B cell (primary cell): ENCODE measurements around the gene MYO19. TPM values are rescaled to one million over a fixed set of nuclear protein-coding genes. Genes with fewer than 3 reads are reported as not detected.

Experiments
- ATAC-seq: fragments of 200-7000 bp; cut with Tn5 transposase; one replicate; pipeline ENCODE4 v1.10.0; 2021; ENCODE audit warnings: low read depth, mild to moderate bottlenecking, moderate number of reproducible peaks, moderate library complexity
- CTCF ChIA-PET: fragments of 350-600 bp; sonication (Branson Sonifier 250); formaldehyde crosslinking; loops from one replicate; lab custom pipeline; 2021; ENCODE audit warnings: antibody characterized with exemption, inconsistent platforms; lab: Charles Lee
- POLR2A ChIA-PET: fragments of 350-600 bp; sonication (Branson Sonifier 250); formaldehyde crosslinking; loops from one replicate; lab custom pipeline; 2021; ENCODE audit warnings: antibody characterized with exemption; lab: Charles Lee
- DNase-seq: peaks from one replicate; pipeline ENCODE4 v3.0.0; 2013
- H2AFZ ChIP-seq: 2 replicates; pipeline ENCODE4 v1.6.1; 2012; ENCODE audit warnings: mild to moderate bottlenecking, low read depth, low read length; ENCODE audit not compliant: insufficient read depth, poor library complexity, severe bottlenecking
- H3K27ac ChIP-seq, 2 donors: 1 replicate in 1 of 2; 2 replicates in 1 of 2; pipeline ENCODE4 v1.5.1; 2012 to 2013; ENCODE audit warnings: low read length in 2 of 2, mild to moderate bottlenecking in 2 of 2, moderate library complexity in 1 of 2
- H3K27me3 ChIP-seq, 4 experiments: fragments of 200-600 bp in 1 of 4; sonication (generic) in 1 of 4; replicated peaks in 1 of 4; 1 replicate in 2 of 4; 2 replicates in 2 of 4; pipeline versions ENCODE4 v1.6.1 to v1.7.0; 2013 to 2016; ENCODE audit warnings: low read length in 3 of 4, mild to moderate bottlenecking in 2 of 4, mixed read lengths in 1 of 4, moderate library complexity in 1 of 4; ENCODE audit not compliant: insufficient read depth in 4 of 4, control insufficient read depth in 3 of 4; ENCODE audit errors: control extremely low read depth in 1 of 4
- H3K36me3 ChIP-seq, 2 experiments: replicated peaks in 1 of 2; 1 replicate in 1 of 2; 2 replicates in 1 of 2; pipeline versions ENCODE4 v1.6.1 to v1.7.1; 2013; ENCODE audit warnings: low read length in 1 of 2; ENCODE audit not compliant: insufficient read depth in 2 of 2, control insufficient read depth in 1 of 2; ENCODE audit errors: control extremely low read depth in 1 of 2, extremely low read depth in 1 of 2
- H3K4me1 ChIP-seq, 2 donors: fragments of 200-600 bp in 1 of 2; sonication (generic) in 1 of 2; 1 replicate in 1 of 2; 2 replicates in 1 of 2; pipeline versions ENCODE4 v1.5.1 to v1.6.1; 2013 to 2017; ENCODE audit warnings: low read length in 2 of 2; ENCODE audit not compliant: control insufficient read depth in 2 of 2, insufficient read depth in 2 of 2
- H3K4me2 ChIP-seq: replicated peaks from 2 replicates; pipeline ENCODE3; 2012; ENCODE audit warnings: mild to moderate bottlenecking, low read depth, low read length; ENCODE audit not compliant: poor library complexity, severe bottlenecking
- H3K4me3 ChIP-seq, 5 experiments: fragments of 200-600 bp in 1 of 5; sonication (generic) in 1 of 5; 1 replicate in 3 of 5; 2 replicates in 2 of 5; pipeline versions ENCODE4 v1.5.1 to v1.7.0; 2011 to 2016; ENCODE audit warnings: low read length in 4 of 5, mild to moderate bottlenecking in 4 of 5, low read depth in 2 of 5, control low read depth in 1 of 5, moderate library complexity in 1 of 5; ENCODE audit not compliant: insufficient read depth in 1 of 5; ENCODE audit errors: control extremely low read depth in 1 of 5, extremely low read depth in 1 of 5
- H3K79me2 ChIP-seq: fragments of 200-600 bp; sonication (generic); one replicate; pipeline ENCODE4 v1.6.0; 2016; ENCODE audit warnings: low read length; ENCODE audit not compliant: control insufficient read depth, insufficient read depth
- H3K9ac ChIP-seq: fragments of 200-600 bp; sonication (generic); 2 replicates; pipeline ENCODE4 v1.6.1; 2017; ENCODE audit warnings: mild to moderate bottlenecking, low read length, moderate library complexity
- H3K9me3 ChIP-seq, 3 donors: one replicate each; pipeline versions ENCODE4 v1.6.1 to v1.7.1; 2013; ENCODE audit warnings: low read length in 2 of 3; ENCODE audit not compliant: control insufficient read depth in 2 of 3, insufficient read depth in 1 of 3; ENCODE audit errors: control extremely low read depth in 1 of 3
- H4K20me1 ChIP-seq: 2 replicates; pipeline ENCODE4 v1.6.0; 2012; ENCODE audit warnings: mild to moderate bottlenecking, low read length; ENCODE audit not compliant: insufficient read depth, control insufficient read depth, poor library complexity, severe bottlenecking
- H3K27ac Mint-ChIP-seq: one replicate; pipeline ENCODE4 v1.8.0; 2021; ENCODE audit warnings: mixed read lengths
- H3K27me3 Mint-ChIP-seq: one replicate; pipeline ENCODE4 v1.8.0; 2021; ENCODE audit warnings: mixed read lengths
- H3K4me1 Mint-ChIP-seq: one replicate; pipeline ENCODE4 v1.8.0; 2021; ENCODE audit warnings: mixed read lengths
- H3K4me3 Mint-ChIP-seq: one replicate; pipeline ENCODE4 v1.8.0; 2021; ENCODE audit warnings: mixed read lengths
- H3K9me3 Mint-ChIP-seq: one replicate; pipeline ENCODE4 v1.8.0; 2022; ENCODE audit warnings: mixed read lengths; ENCODE audit not compliant: insufficient read depth
- EZH2 ChIP-seq: IDR thresholded peaks from 2 replicates; pipeline ENCODE4 v1.6.1; 2012; ENCODE audit warnings: borderline replicate concordance, low read depth, mild to moderate bottlenecking, moderate library complexity, low read length; ENCODE audit not compliant: insufficient read depth, poor library complexity, severe bottlenecking
- WGBS: methylation state at CpG from one replicate; pipeline ENCODE4 v1.1.5; 2013; ENCODE audit warnings: missing lambda C conversion rate; ENCODE audit not compliant: insufficient coverage; 5-methylcytosine and 5-hydroxymethylcytosine counted together
- intact Hi-C: fragments of 100-400 bp; cut with micrococcal nuclease; formaldehyde crosslinking; loops from one replicate; pipeline ENCODE4 v1.10.0; 2022
- polyA plus RNA-seq: library from polyadenylated mRNA; depleted of rRNA; stranded (reverse); fragments of >200 nt; gene quantifications from 2 replicates; pipeline ENCODE4 v1.2.3, GENCODE V29; 2012
- total RNA-seq, 2 donors: library from RNA; stranded (reverse); fragments of 120-200 nt in 1 of 2; gene quantifications; 1 replicate in 1 of 2; 2 replicates in 1 of 2; pipeline versions ENCODE4 v1.2.3 to v1.2.4, GENCODE V29; 2013 to 2022
- TF ChIP-seq, protein P1 (sequence below): fragments of 200-600 bp; IDR thresholded peaks from one replicate; pipeline ENCODE4 v1.8.0; 2022; ENCODE audit warnings: antibody characterized with exemption, mild to moderate bottlenecking

The MYO19 gene
- total and polyA plus RNA-seq, 2 donors (not counting 1 experiment from before 2014, with no cell fraction given) = 65.7 to 88.7 TPM

DNA sequence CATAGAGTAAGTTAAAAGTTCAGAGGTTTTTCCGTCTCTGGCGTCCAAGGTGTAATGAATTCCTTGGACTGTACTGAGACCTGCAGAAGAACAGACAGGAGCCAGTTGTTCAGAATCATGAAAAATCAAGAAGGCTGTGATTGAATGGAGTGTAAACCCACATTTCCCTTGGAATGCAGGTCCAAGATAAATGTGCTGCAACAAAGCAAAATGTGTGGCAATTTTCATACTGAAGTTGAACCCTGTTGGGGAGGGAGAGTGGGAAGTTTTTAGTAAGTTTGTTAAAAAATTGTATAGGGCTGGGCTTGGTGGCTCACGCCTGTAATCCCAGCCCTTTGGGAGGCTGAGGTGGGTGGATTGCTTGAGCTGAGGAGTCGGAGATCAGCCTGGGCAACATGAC lies 31.4 kb upstream of the MYO19 start:
- intact Hi-C loops = no loop called here
- H2AFZ ChIP-seq = no peak overlapping the region
- H3K36me3 ChIP-seq = peaks cover 14 to 54% of the 10 kb centered on the region in 2 experiments
- H3K4me1 Mint-ChIP-seq = peaks cover 6% of the 10 kb centered on the region
- ChIA-PET POLR2A (no interaction called here), CTCF (no interaction called here)
- peaks cover 83% of the 10 kb centered on the region for H3K79me2 ChIP-seq
- 94% methylated on average over 2 of the region's 4 CpGs for WGBS
- no peaks in the 10 kb centered on the region for H3K9me3 Mint-ChIP-seq
- H3K4me2 ChIP-seq = no peak overlapping the region
- no peaks in the 10 kb centered on the region for H3K27me3 ChIP-seq
- no peak for ATAC-seq
- no peak for DNase-seq
- no peaks in the 10 kb centered on the region for H3K9me3 ChIP-seq
- no peak for TF ChIP-seq EZH2
- TF ChIP-seq, protein P1, sequence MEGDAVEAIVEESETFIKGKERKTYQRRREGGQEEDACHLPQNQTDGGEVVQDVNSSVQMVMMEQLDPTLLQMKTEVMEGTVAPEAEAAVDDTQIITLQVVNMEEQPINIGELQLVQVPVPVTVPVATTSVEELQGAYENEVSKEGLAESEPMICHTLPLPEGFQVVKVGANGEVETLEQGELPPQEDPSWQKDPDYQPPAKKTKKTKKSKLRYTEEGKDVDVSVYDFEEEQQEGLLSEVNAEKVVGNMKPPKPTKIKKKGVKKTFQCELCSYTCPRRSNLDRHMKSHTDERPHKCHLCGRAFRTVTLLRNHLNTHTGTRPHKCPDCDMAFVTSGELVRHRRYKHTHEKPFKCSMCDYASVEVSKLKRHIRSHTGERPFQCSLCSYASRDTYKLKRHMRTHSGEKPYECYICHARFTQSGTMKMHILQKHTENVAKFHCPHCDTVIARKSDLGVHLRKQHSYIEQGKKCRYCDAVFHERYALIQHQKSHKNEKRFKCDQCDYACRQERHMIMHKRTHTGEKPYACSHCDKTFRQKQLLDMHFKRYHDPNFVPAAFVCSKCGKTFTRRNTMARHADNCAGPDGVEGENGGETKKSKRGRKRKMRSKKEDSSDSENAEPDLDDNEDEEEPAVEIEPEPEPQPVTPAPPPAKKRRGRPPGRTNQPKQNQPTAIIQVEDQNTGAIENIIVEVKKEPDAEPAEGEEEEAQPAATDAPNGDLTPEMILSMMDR = no peak
- H3K27me3 Mint-ChIP-seq = no peaks in the 10 kb centered on the region
- no peak overlapping the region for H3K4me3 Mint-ChIP-seq
- peaks cover 58% of the 10 kb centered on the region for H4K20me1 ChIP-seq
- H3K4me1 ChIP-seq = no peaks in the 10 kb centered on the region
- H3K27ac Mint-ChIP-seq = no peak overlapping the region
- H3K27ac ChIP-seq = no peak overlapping the region
- no peak overlapping the region for H3K4me3 ChIP-seq
- no peak overlapping the region for H3K9ac ChIP-seq

DNA sequence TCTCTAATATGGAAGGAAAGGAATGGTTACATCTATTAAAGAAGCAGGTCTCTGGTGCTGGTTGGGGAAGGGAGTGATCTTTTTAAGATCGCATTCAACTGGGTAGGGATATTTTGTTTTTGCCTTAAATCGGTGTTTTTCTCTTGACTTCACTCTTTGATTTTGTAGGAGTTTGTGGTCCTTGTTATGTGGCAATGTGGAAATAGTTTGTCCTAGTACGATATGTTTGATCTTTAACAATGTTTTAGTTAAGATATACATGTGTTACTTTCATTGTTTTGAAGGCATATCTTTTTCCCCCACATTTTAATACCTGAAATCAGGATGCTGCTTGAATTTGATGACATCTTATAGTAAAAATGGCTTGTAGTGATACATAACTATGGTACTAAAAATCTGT lies 18.8 kb upstream of the MYO19 start:
- 29% methylated on average over 1 of the region's 3 CpGs for WGBS
- CTCF ChIA-PET = no interaction called here

More for the DNA sequence above, 18.8 kb upstream of the MYO19 start:
- Histone ChIP-seq H3K79me2 (peaks cover 93% of the 10 kb centered on the region), H3K9me3 (no peaks in the 10 kb centered on the region), H3K36me3 (peaks cover 6 to 26% of the 10 kb centered on the region in 2 experiments), H3K4me1 (peaks cover 41 to 44% of the 10 kb centered on the region in 2 donors), H3K9ac (no peak overlapping the region), H3K4me3 (no peak overlapping the region), H3K27ac (no peak overlapping the region), H4K20me1 (peaks cover 98% of the 10 kb centered on the region), H3K4me2 (no peak overlapping the region), H3K27me3 (no peaks in the 10 kb centered on the region), H2AFZ (no peak overlapping the region)
- Mint-ChIP-seq H3K27ac (no peak overlapping the region), H3K27me3 (no peaks in the 10 kb centered on the region), H3K9me3 (no peaks in the 10 kb centered on the region), H3K4me1 (peaks cover 60% of the 10 kb centered on the region), H3K4me3 (no peak overlapping the region)
- TF ChIP-seq, protein P1 = no peak
- TF ChIP-seq EZH2 = no peak
- intact Hi-C loops = no loop called here
- no peak for DNase-seq
- no peak for ATAC-seq
- POLR2A ChIA-PET = no interaction called here
